ENCODE data around the gene SFT2D3.

DNA sequence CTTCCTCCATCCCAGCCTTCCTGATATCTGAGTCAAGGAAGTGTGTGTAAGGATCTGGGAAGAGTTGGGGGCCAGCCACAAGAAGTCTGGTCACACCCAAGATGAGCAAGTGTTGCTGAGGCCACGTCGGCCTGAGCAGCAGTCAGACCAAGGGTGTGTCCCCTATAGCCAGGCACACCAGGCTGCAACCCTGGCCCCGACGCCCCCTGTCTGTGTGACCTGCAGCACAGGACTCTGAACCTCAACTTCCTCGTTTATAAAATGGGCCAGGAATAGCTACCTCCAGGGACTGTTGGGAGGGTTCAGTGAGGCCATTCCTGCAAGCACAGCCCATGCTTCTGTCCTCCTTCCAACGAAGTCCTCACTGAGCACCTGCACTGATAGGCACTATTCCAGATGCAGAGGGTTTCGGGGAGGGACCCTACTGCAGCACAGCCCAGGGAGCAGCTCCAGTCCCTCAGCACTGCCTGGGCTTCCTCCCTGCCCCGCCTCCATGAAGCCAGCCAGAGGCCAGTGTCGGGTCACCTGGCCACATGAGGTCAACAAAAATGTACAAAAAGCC is 39.3 kb upstream of the SFT2D3 start:
- TF ChIP-seq, protein P1, sequence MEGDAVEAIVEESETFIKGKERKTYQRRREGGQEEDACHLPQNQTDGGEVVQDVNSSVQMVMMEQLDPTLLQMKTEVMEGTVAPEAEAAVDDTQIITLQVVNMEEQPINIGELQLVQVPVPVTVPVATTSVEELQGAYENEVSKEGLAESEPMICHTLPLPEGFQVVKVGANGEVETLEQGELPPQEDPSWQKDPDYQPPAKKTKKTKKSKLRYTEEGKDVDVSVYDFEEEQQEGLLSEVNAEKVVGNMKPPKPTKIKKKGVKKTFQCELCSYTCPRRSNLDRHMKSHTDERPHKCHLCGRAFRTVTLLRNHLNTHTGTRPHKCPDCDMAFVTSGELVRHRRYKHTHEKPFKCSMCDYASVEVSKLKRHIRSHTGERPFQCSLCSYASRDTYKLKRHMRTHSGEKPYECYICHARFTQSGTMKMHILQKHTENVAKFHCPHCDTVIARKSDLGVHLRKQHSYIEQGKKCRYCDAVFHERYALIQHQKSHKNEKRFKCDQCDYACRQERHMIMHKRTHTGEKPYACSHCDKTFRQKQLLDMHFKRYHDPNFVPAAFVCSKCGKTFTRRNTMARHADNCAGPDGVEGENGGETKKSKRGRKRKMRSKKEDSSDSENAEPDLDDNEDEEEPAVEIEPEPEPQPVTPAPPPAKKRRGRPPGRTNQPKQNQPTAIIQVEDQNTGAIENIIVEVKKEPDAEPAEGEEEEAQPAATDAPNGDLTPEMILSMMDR (IDR thresholded peaks at IDR 0.05; ENCODE audit: poor library complexity): no peak
- TF ChIP-seq EZH2phosphoT487 (IDR thresholded peaks at IDR 0.05; ENCODE audit: low read depth, severe bottlenecking, unreplicated experiment): no peak
- TF ChIP-seq EZH2 (IDR thresholded peaks at IDR 0.05; ENCODE audit: borderline replicate concordance): no peak
